Measurements from ENCODE around the gene ADGRD2.
A peak's percentile ranks its signal among the peaks of the same experiment; 100 is the strongest.

ADGRD2 gene

GRCh38 chr9:124450931-124451661, 845 bp downstream of the ADGRD2 start:
- Histone ChIP-seq H2BK5ac (ENCODE audit: low read depth, low read length, poor library complexity, severe bottlenecking) (no peak overlapping the region), H3K27me3 (ENCODE audit: control insufficient read depth in 1 of 2, insufficient read depth in 1 of 2, low read length in 2 of 2) (peaks cover 61 to 63% of the 10 kb centered on the region in 2 experiments), H3K27ac (ENCODE audit: low read length, poor library complexity, severe bottlenecking) (no peak overlapping the region), H3K4me1 (ENCODE audit: control insufficient read depth, insufficient read depth, low read depth, low read length) (peaks cover 16% of the 10 kb centered on the region), H3K18ac (ENCODE audit: low read depth in 1 of 2, low read length in 2 of 2) (no peak overlapping the region), H2AFZ (ENCODE audit: low read depth, low read length) (no peak overlapping the region), H4K91ac (ENCODE audit: low read length) (no peak overlapping the region), H2BK120ac (ENCODE audit: low read depth, low read length) (no peak overlapping the region), H3K9ac (ENCODE audit: low read length) (no peak overlapping the region), H3K23ac (ENCODE audit: low read length in 2 of 2) (peak overlapping the region in 1 of 2 experiments; percentile 19), H3K4me3 (ENCODE audit: insufficient read depth in 1 of 2, low read depth in 1 of 2, low read length in 2 of 2) (peak overlapping the region in 1 of 2 experiments; percentile 66), H3K14ac (ENCODE audit: low read length in 2 of 2) (no peak overlapping the region), H2AK5ac (ENCODE audit: low read length, severe bottlenecking) (no peak overlapping the region), H3K4ac (ENCODE audit: low read depth in 1 of 2, low read length in 2 of 2) (no peak overlapping the region), H2BK15ac (ENCODE audit: low read depth, poor library complexity, severe bottlenecking) (no peak overlapping the region), H3K36me3 (ENCODE audit: control insufficient read depth in 1 of 2, insufficient read depth in 2 of 2, low read depth in 1 of 2, low read length in 2 of 2) (peaks cover 0 to 2% of the 10 kb centered on the region in 2 experiments), H2BK12ac (ENCODE audit: low read length in 2 of 2) (no peak overlapping the region), H4K8ac (ENCODE audit: low read length) (no peak overlapping the region), H3K79me1 (replicated peaks; ENCODE audit: low read length, poor library complexity, severe bottlenecking) (no peaks in the 10 kb centered on the region), H3K9me3 (ENCODE audit: control insufficient read depth, low read length) (no peaks in the 10 kb centered on the region), H3K4me2 (ENCODE audit: low read length, poor library complexity, severe bottlenecking) (no peak overlapping the region)
- no peak for DNase-seq
- WGBS, result 59% methylated on average over 19 of the region's 19 CpGs

GRCh38 chr9:124452326-124452725, 2.1 kb downstream of the ADGRD2 start:
- Histone ChIP-seq H3K36me3 (ENCODE audit: control insufficient read depth in 1 of 2, insufficient read depth in 2 of 2, low read depth in 1 of 2, low read length in 2 of 2) (peaks cover 0 to 2% of the 10 kb centered on the region in 2 experiments), H2AFZ (ENCODE audit: low read depth, low read length) (no peak overlapping the region), H2BK15ac (ENCODE audit: low read depth, poor library complexity, severe bottlenecking) (no peak overlapping the region), H3K27ac (ENCODE audit: low read length, poor library complexity, severe bottlenecking) (no peak overlapping the region), H3K14ac (ENCODE audit: low read length in 2 of 2) (no peak overlapping the region), H2AK5ac (ENCODE audit: low read length, severe bottlenecking) (no peak overlapping the region), H2BK120ac (ENCODE audit: low read depth, low read length) (no peak overlapping the region), H2BK12ac (ENCODE audit: low read length in 2 of 2) (no peak overlapping the region), H3K23ac (ENCODE audit: low read length in 2 of 2) (no peak overlapping the region), H4K8ac (ENCODE audit: low read length) (no peak overlapping the region), H3K79me1 (replicated peaks; ENCODE audit: low read length, poor library complexity, severe bottlenecking) (no peaks in the 10 kb centered on the region), H3K9ac (ENCODE audit: low read length) (no peak overlapping the region), H2BK5ac (ENCODE audit: low read depth, low read length, poor library complexity, severe bottlenecking) (no peak overlapping the region), H3K4me3 (ENCODE audit: insufficient read depth in 1 of 2, low read depth in 1 of 2, low read length in 2 of 2) (no peak overlapping the region), H3K4me2 (ENCODE audit: low read length, poor library complexity, severe bottlenecking) (no peak overlapping the region), H3K18ac (ENCODE audit: low read depth in 1 of 2, low read length in 2 of 2) (no peak overlapping the region), H3K27me3 (ENCODE audit: control insufficient read depth in 1 of 2, insufficient read depth in 1 of 2, low read length in 2 of 2) (peaks cover 64 to 67% of the 10 kb centered on the region in 2 experiments), H4K91ac (ENCODE audit: low read length) (no peak overlapping the region), H3K4me1 (ENCODE audit: control insufficient read depth, insufficient read depth, low read depth, low read length) (peaks cover 16% of the 10 kb centered on the region), H3K9me3 (ENCODE audit: control insufficient read depth, low read length) (no peaks in the 10 kb centered on the region), H3K4ac (ENCODE audit: low read depth in 1 of 2, low read length in 2 of 2) (no peak overlapping the region)
- 92% methylated on average over 19 of the region's 19 CpGs for WGBS
- no peak for DNase-seq

- Histone ChIP-seq H2BK12ac (ENCODE audit: low read length in 2 of 2) (no peak overlapping the region), H3K9me3 (ENCODE audit: control insufficient read depth, low read length) (no peaks in the 10 kb centered on the region), H3K4me1 (ENCODE audit: control insufficient read depth, insufficient read depth, low read depth, low read length) (peaks cover 16% of the 10 kb centered on the region), H2AK5ac (ENCODE audit: low read length, severe bottlenecking) (no peak overlapping the region), H2BK15ac (ENCODE audit: low read depth, poor library complexity, severe bottlenecking) (no peak overlapping the region), H3K14ac (ENCODE audit: low read length in 2 of 2) (no peak overlapping the region), H3K79me1 (replicated peaks; ENCODE audit: low read length, poor library complexity, severe bottlenecking) (no peaks in the 10 kb centered on the region), H2AFZ (ENCODE audit: low read depth, low read length) (no peak overlapping the region), H3K36me3 (ENCODE audit: control insufficient read depth in 1 of 2, insufficient read depth in 2 of 2, low read depth in 1 of 2, low read length in 2 of 2) (peaks cover 0 to 2% of the 10 kb centered on the region in 2 experiments), H4K91ac (ENCODE audit: low read length) (peak overlapping the region; percentile 31), H3K18ac (ENCODE audit: low read depth in 1 of 2, low read length in 2 of 2) (no peak overlapping the region), H3K23ac (ENCODE audit: low read length in 2 of 2) (peak overlapping the region in 1 of 2 experiments; percentile 63), H3K27me3 (ENCODE audit: control insufficient read depth in 1 of 2, insufficient read depth in 1 of 2, low read length in 2 of 2) (peaks cover 64 to 72% of the 10 kb centered on the region in 2 experiments), H2BK5ac (ENCODE audit: low read depth, low read length, poor library complexity, severe bottlenecking) (no peak overlapping the region), H3K4me3 (ENCODE audit: insufficient read depth in 1 of 2, low read depth in 1 of 2, low read length in 2 of 2) (peak overlapping the region in 1 of 2 experiments; percentile 11), H3K9ac (ENCODE audit: low read length) (no peak overlapping the region), H3K4me2 (ENCODE audit: low read length, poor library complexity, severe bottlenecking) (peak overlapping the region; percentile 12), H2BK120ac (ENCODE audit: low read depth, low read length) (no peak overlapping the region), H3K27ac (ENCODE audit: low read length, poor library complexity, severe bottlenecking) (no peak overlapping the region), H3K4ac (ENCODE audit: low read depth in 1 of 2, low read length in 2 of 2) (no peak overlapping the region), H4K8ac (ENCODE audit: low read length) (no peak overlapping the region)
- WGBS, result 52% methylated on average over 84 of the region's 85 CpGs
- DNase-seq, result no peak
Measured at GRCh38 chr9:124452841-124453585, 2.8 kb downstream of the ADGRD2 start.

- H2BK120ac ChIP-seq (ENCODE audit: low read depth, low read length), result no peak overlapping the region
- peaks cover 16% of the 10 kb centered on the region for H3K4me1 ChIP-seq (ENCODE audit: control insufficient read depth, insufficient read depth, low read depth, low read length)
- H2AFZ ChIP-seq (ENCODE audit: low read depth, low read length), result no peak overlapping the region
- no peak overlapping the region for H3K18ac ChIP-seq (ENCODE audit: low read depth in 1 of 2, low read length in 2 of 2)
- H3K14ac ChIP-seq (ENCODE audit: low read length in 2 of 2), result no peak overlapping the region
- H3K4me2 ChIP-seq (ENCODE audit: low read length, poor library complexity, severe bottlenecking), result peak overlapping the region; percentile 12
- DNase-seq, result no peak
- no peak overlapping the region for H3K4me3 ChIP-seq (ENCODE audit: insufficient read depth in 1 of 2, low read depth in 1 of 2, low read length in 2 of 2)
- no peak overlapping the region for H3K9ac ChIP-seq (ENCODE audit: low read length)
- no peaks in the 10 kb centered on the region for H3K79me1 ChIP-seq (replicated peaks; ENCODE audit: low read length, poor library complexity, severe bottlenecking)
- no peaks in the 10 kb centered on the region for H3K9me3 ChIP-seq (ENCODE audit: control insufficient read depth, low read length)
- H3K36me3 ChIP-seq (ENCODE audit: control insufficient read depth in 1 of 2, insufficient read depth in 2 of 2, low read depth in 1 of 2, low read length in 2 of 2), result peaks cover 0 to 2% of the 10 kb centered on the region in 2 experiments
- no peak overlapping the region for H2BK12ac ChIP-seq (ENCODE audit: low read length in 2 of 2)
- peaks cover 61 to 77% of the 10 kb centered on the region in 2 experiments for H3K27me3 ChIP-seq (ENCODE audit: control insufficient read depth in 1 of 2, insufficient read depth in 1 of 2, low read length in 2 of 2)
- H3K23ac ChIP-seq (ENCODE audit: low read length in 2 of 2), result no peak overlapping the region
- H2BK15ac ChIP-seq (ENCODE audit: low read depth, poor library complexity, severe bottlenecking), result no peak overlapping the region
- H2BK5ac ChIP-seq (ENCODE audit: low read depth, low read length, poor library complexity, severe bottlenecking), result no peak overlapping the region
- no peak overlapping the region for H4K8ac ChIP-seq (ENCODE audit: low read length)
- 32% methylated on average over 32 of the region's 35 CpGs for WGBS
- H2AK5ac ChIP-seq (ENCODE audit: low read length, severe bottlenecking), result no peak overlapping the region
- H4K91ac ChIP-seq (ENCODE audit: low read length), result no peak overlapping the region
- H3K4ac ChIP-seq (ENCODE audit: low read depth in 1 of 2, low read length in 2 of 2), result no peak overlapping the region
- H3K27ac ChIP-seq (ENCODE audit: low read length, poor library complexity, severe bottlenecking), result no peak overlapping the region
Measured at GRCh38 chr9:124453586-124454191, 3.4 kb downstream of the ADGRD2 start.

Data from mesenchymal stem cell (in vitro differentiated cells and primary cell).